NCI-H1436 treated with DMSO at 0.1 percent for 48 hours (cell line): ENCODE results near the gene GNAT1.
"Not testable (repeated sequence)": the region's sequence is repeated elsewhere in the genome, so short reads cannot be mapped to it uniquely, and the experiment has no call there.

Source experiments
- DNase-seq: peaks from one replicate; lab custom pipeline; 2025; lab: John Stamatoyannopoulos, UW

Gene GNAT1

DNA sequence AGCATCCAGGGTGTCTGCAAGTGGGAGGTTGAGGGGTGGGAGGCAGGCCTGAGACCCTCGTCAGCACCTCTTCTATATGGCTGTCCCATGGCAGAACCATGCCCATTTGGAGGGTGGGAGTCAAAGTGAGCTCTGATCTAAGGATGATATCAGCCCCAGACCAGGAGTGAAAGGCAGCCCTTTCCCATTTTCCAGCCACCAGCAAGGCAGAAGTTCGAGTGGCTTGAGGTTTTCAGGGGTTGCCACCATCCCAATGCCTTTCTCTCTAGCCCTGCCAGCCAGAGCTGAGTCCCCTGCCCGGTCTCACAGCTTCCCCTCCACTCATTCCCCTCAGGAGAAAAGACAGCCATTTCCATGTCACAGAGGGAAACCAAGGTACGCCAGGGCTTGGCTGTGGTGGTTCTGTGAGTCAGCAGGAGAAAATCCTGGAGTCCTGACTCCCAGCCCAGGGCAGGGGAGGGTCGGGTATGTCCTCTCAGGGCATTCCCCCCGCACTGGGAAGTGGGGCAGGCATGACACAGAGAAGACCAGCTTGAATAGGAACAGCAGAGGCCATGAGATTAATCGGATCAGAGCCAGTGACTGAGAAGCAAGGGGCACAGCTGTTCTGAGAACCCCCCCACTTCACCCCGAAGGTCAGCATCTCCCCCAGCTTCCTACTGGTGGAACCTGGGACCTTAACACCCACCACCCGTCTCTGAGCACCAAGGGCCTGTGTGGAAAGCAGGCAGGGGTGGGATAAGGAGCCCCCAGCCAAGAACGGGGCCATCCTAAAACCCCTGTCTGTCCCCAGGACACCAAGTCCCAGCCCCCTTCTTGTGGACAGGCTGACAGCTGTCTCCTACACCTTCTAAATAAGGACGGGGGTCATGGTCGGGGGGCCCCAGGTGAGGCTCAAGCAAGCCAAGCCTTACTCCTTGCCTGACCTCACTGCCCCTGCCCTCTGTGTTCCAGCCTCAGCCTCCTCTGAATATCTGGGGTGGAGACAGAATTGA is 12.7 kb downstream of the GNAT1 start:
- DNase-seq = no peak

DNA sequence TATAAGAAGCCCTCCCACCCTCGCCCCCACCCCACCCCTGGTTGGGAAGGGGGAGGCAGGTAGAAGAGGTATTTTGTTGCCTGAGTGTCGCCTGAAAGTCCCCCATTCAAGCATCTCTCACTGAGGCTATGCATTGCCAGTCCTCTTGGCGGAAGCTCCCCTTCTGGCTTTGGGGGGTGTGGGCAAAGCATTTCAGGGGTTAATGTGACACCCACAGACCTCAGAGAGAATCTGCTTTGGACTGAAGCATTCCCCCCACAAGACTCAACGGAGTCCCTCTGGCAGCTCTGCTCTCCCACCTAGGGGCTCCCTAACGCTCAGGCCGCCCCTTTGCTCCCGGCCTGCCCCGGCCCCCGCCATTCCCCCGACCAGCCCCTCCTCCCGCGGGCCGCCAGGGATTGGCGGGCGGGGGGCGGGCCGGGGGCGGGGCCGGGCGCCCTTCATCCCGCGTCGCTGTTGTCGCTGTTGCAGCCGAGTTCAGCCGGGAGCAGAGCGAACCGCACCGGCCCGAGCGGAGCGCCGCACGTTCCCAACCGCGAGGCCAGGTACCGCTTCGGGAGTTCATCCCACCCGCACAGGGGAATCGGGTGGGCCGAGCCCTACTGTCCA is 13.5 kb downstream of the GNAT1 start, which contains the start of gene SLC38A3:
SLC38A3 (plus strand) TSS at position 468 of the 609 bp plus-strand sequence. CDS start 8,929 bp downstream, outside the sequence.
- no peak for DNase-seq

DNA sequence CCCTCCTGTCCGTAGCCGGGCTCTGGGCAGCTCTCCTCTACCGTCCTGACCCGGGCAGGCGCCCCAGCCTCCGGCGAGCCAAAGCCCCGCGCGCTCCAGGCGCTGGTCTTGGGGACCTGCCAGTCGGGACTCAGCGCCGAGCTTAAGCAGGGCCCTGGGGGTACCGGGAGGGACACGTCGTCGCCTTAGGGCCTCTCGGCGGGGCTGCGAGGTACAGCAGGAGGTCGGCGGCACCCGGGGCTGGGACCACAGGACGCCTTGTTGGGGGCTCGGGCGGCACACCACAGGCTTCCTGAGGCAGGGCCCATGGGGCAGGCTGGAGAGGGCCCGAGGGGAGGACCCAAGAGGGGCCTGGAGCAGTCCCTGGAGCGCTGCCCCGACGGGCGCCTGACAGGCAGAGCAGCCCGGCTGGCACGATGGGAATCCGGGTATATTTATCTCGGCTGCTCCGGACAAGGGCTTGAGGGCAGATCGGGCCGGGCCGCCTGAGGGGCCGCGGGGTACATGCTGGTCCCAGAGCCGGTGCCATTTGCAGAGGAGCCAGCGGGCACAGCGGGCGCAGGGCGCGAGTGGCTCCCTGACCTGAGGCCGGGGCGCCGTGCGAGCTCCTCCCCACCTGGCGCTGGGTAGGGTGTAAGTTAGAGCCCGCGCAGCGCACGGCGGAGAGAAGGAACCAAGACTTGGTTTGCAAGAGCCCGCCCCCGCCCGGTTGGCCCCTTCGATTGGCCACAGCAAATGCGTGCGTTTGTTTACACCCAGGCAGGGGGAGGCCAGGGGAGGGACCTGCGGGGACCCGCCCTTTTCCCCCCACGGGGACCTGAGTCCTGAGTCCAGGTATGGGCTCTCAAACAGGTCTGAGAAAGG is 14.2 kb downstream of the GNAT1 start:
- no peak for DNase-seq

DNA sequence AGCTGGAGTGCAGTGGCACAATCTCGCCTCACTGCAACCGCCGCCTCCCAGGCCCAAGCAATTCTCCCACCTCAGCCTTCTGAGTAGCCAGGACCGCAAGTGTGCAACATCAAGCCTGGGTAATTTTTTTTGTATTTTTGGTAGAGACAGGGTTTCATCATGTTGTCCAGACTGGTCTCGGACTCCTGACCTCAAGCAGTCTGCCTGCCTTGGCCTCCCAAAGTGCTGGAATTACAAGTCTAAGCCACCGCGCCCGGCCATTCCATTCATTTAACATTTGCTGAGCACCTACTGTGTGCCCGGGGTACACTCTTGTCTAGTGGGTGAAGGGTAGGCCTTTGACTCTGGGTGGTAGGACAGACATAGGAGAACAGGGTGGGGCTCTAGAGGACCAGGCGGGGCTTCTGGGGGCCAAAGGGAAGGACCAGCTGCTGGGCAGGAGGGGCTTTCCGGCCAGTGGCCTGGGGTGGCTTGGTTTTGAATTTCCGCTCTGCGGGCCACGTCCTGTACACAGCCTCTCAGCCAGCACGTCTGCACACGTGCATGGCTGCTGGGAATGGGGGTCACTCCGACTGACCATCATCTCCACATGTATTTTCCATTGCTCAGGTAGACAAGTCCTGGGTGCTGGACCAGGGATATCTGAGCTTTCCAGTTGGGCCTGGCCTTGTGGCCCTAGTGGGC is 16.1 kb downstream of the GNAT1 start:
- no peak for DNase-seq

DNA sequence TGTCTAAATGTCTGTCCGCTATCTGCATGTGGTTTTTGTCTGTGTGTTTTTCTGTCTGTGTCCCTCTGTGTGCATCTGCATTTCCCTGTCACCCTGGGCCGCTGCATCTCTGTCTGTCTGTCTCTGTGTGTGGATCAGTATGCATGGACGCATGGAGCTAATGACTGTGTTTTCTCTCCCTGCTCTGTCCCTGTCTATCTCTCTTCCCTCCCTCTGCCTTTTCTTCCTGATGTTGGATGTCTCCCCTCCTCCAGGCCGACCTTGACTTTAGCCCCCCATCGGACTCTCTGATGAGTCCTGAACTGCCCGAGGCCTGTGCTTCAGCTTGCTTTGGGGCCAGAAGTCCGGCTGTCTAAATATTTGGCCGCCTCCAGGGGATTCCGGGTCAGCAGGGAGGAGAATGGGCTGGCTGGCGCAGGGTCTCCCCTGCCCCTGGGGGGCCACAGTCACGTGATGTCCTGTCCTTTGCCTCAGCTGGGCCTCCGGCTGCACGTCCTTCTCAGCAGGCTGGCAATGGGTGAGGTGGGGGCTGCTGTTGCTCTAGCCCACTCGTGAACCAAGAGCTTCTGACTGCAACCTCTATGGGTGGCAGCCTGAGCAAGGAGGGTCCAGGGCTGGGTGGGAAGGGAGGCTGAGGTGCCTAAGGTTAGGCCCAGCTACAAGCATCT is 17.4 kb downstream of the GNAT1 start:
- DNase-seq = no peak

DNA sequence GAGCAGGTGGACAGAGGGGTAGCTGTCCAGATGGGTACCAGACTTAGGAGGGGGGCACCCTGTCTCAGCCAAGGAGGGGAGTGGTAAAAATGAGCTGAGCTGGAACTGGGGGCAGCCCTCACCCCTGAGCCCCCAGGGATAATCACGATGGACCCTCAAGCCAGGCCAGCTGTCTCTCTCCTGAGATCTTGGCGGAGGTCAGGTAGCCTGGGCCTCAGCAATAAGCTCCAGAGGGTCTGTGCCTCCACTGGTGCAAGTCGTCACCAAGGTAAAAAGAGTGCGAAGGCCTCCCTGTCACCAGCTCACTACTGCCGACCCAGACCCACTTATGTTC is 18.7 kb downstream of the GNAT1 start:
- DNase-seq = no peak

DNA sequence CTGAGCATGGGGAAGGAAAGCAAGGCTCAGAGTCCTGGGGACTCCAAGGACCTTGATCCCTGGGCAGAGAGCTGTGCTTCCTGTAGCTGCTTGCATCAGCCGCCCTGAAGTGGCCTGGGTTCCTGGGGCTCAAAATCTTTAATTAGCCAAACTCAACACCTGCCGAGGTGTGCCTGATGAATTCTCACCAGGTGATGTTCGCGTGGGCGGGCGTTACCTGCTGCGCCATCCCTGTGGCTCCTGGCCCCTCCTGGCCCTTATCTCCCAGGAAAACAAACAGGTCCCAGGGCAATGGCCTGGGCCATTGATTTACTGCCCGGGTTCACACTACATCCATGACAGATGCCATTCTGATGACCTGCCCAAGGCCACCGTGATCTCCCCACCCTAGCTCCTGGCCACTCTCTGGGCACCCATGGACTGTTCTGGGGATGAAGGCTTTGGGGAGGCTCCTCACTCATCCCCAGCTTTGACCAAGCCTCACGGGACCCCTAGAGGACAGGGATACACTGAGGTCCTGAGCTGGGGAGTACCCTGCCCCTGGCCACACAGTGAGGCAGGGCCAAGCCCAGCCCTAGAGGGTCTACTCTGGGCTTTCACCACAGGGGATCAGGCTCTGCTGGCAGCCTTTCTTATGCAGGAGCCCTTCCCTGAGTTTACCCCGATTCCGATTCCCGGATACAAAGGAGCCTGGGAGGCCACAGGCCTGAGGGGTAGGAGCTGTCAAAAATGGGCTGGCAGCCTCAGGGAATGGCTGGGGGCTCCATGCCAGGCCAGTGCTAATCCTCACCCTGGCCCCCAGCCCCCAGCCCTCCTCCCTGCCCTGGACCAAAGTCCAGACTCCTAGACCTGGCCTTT is 19.3 kb downstream of the GNAT1 start:
- no peak for DNase-seq

DNA sequence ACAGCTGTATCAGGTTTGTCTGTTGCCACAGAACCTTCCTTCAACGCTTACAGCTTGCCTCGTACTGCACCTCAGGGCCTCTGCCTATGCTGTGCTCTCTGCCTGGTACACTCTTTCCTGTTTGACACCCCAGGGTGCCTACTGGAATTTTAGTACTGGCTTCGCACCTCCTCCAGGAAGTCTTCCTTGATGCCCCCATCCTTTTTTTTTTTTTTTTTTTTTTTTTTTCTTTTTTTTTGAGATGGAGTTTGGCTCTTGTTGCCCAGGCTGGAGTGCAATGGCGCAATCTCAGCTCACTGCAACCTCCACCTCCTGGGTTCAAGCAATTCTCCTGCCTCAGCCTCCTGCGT is 19.9 kb downstream of the GNAT1 start:
- not testable (repeated sequence) for DNase-seq

DNA sequence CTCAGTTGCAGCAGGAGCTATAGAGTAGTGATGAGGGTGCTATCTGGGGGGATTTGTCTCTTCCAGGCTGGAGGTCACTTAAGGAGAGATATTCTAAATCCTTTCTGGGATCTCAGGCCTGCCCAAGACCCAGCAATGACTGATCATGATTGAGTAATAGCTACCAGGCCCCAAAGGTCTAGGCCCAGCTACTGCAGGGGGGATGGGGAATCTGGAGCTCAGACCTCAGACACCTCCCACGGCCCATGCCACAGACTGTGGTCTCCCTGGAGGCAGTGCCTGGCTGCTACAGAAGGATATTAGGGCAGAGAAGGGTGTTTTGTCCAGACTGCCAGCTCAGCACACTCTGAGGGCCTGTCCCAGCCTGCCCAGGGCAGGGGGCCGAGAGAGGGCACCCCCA is 20.5 kb downstream of the GNAT1 start:
- no peak for DNase-seq

DNA sequence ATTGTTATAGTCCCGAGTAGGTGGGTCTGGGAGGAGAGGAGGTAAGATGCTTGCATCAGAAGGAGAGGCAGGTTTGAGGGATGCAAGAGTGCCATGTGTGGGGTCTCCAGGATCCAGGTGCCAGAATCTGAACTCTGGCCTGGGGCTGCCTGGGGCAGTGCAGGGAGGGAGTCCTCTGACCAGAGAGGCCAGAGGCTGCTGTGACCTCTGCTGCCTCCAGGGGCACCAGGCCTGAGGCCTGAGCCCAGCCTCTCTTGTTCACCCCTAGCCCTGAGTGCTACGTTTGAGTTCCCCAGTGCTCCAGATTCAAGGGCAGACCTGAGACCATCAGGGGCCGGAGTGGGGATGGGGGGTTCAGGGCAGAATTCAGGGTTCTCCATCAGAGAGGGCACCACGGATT is 21.1 kb downstream of the GNAT1 start:
- DNase-seq = no peak

DNA sequence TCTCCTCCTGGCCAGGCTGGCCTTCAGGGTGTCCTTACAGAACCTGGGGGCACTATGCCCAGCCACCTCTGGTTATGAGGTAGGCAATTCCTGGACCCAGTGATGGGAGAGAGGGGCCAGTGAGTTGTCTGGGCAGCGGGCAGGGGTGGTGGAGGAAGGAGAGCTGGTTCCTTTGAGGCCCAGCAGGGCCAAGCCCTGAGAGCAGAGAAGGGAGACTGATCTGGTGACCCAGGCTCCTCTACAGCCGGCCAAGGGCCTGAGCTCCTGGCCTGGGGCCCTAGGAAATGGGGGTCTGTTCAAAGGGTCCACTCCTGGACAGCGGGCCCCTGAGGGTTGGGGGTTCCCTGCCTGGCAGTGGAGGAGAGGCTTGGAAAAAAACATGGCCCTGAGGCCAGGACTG is 21.6 kb downstream of the GNAT1 start:
- no peak for DNase-seq

DNA sequence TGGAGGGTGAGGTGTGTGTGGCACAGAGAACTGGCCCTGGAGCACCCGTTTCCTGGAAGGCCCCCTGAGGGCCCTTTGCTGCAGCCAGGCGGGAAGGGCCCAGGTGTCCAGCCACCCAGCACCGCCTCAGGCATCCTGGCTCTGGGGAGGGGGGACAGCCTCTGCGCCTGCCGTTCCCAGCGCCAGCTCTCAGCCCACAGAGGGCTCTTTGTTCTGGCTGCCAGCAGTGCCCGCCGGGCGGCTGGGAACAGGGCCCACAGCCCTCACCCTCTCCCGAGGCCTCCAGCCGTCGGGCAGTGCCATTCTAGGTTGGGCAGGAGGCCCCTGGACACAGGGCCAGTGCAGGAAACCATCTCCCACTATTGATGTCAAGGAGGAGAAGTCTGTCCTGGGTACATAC is 22.0 kb downstream of the GNAT1 start:
- DNase-seq = no peak

DNA sequence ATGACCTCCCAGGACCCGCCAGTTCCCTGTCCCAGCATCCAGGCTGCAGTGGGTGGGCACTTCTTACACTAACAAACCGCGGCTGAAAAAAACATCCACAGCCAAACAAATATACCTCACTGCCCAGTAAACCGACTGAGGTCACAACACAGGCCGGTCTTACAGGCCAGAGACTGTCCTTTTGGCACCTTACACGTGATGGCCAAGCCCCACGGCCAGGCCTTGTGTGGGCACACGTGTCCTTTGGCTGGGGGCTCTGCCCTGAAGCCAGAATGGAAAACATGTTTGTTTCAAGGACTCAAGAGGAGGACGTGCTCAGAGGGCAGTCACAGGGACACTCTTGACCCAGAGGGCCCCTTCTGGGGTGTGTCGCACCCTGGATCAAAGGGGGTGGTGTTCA is 23.4 kb downstream of the GNAT1 start:
- DNase-seq = no peak

DNA sequence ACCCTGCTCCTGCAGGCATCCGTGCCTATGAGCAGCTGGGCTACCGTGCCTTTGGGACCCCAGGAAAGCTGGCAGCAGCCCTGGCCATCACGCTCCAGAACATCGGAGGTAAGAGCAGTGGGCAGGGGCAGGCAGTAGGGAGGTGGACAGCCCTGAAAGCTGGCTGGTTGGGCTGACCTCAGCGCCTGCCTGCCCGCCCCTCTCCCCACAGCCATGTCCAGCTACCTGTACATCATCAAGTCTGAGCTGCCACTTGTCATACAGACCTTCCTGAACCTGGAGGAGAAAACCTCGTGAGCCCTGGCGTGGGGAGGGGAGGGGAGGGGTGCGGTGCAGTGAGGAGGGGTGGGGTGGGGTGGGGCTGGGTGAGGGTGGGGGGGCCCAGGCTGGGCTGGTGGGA is 24.1 kb downstream of the GNAT1 start:
- DNase-seq = no peak

DNA sequence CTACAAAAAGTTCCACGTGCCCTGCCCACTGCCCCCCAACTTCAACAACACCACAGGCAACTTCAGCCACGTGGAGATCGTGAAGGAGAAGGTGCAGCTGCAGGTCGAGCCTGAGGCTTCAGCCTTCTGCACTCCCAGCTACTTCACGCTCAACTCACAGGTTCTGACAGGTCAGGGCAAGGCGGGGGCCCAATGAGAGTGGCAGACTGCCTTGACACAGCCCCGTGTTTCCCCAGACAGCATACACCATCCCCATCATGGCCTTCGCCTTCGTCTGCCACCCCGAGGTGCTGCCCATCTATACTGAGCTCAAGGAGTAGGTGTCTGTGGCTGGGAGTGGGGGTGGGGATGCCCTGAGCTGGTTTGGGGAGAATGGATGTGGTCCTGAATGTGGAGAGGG is 26.3 kb downstream of the GNAT1 start:
- no peak for DNase-seq

DNA sequence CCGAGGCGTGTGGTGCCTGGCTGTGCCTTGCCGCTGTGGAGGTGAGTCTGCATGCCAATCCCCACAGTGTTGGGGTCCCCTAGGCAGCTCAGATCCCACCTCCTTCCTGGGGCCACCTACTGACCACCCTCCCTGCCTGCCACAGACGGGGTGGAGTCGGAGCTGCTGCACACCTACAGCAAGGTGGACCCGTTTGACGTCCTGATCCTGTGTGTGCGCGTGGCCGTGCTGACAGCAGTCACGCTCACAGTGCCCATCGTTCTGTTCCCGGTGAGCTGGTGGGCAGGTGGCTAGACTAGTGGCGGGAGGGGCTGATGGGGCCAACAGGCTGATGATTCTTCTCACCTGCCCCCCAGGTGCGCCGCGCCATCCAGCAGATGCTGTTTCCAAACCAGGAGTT is 27.0 kb downstream of the GNAT1 start:
- no peak for DNase-seq

DNA sequence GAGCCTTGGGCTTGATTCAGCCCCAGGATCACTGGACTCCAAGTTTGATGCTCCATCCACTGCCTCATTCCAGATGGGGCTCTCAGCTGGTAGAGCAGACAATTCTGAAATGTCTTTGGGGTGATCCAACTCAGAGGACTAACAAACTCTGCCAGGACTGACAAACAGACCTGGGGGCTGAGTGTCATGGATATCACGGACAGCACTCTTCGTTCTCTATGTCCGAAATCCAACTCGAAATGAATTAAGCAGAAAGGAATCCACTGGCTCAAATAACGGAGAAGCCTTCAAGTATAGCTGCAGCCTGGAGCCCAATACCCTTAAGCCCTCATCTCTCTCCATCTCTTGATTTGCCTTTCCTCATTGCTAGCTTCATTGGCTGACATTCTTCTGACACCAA is 27.9 kb downstream of the GNAT1 start:
- DNase-seq = no peak

DNA sequence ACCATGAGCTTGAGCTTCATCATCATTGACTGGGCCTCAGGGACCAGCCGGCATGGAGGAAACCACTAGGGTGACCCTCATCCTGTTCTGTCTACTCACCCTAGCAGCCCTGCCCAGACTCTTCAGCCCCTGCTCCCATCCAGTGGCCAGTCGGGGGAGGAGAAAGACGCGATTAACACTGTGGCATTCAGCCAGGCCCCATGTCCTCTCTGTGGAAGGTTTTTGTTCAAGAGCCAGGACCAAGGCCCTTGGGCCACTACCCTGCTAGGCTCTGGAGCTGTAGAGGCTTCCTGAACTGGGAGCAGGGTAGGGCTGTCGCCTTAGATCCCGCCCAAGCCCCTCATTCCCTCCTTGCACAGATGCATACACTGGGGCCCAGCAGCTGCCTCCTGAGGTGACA is 28.7 kb downstream of the GNAT1 start:
- no peak for DNase-seq

DNA sequence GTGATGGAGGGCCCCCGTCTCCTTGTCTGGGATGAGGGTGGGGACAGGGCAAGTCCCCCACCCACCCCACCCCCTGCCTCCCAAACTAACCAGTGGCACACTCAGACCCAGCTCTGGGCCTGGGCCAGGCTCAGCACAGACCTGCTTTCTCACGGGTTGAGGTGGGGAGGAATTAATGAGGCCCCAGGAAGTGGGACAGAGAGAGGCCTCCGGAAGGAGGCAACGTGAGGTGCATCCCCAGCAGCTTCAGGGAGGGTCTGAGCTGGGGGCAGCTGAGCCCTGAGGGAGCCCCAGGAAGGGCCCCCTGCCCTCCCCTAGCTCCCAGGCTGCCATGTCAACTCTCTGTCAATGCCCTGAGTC is 29.6 kb downstream of the GNAT1 start:
- no peak for DNase-seq

DNA sequence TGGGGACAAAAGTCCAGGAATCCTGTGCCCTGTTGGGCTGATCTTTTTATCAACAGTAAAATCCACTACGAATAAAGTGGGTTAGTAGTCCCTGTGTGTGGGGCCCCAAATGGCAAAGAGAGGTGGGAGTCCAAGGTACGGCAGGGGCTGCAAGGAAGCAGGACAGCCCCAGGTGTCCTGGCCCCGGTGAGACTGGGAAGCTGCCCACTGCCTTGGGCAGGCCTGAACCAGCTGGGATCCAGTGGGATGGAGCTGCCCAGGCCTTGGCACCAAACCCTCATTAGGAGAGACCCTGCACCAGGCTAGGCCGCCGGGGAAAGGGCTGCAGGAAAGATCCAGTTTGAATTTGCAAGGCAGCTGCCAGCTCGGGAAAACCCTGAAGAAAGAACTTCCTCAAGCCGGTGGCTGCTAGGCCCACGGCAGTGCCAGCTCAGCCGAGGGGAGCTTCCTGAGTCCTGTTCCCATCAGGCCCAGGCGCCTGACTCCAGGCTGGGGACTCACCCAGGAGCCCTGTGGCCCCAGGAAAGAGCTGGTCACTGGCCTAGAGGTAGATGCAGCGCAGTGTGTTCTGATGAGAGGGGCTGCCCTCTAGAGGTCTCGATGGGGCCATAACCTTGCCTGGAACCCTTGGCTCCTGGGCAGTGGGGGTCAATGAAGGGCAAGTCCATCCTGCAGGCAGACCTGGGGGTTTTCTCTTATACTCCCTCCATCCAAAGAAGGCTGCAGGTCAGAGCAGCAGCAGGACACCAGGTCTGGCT is 30.2 kb downstream of the GNAT1 start:
- DNase-seq = no peak
